ENCODE results near the gene ELAPOR2. TPM values are rescaled to one million over a fixed set of nuclear protein-coding genes. Genes with fewer than 3 reads are reported as not detected.

ELAPOR2 gene
- total RNA-seq, 2 donors from 2014 or later: 6.0 to 15.5 TPM

DNA sequence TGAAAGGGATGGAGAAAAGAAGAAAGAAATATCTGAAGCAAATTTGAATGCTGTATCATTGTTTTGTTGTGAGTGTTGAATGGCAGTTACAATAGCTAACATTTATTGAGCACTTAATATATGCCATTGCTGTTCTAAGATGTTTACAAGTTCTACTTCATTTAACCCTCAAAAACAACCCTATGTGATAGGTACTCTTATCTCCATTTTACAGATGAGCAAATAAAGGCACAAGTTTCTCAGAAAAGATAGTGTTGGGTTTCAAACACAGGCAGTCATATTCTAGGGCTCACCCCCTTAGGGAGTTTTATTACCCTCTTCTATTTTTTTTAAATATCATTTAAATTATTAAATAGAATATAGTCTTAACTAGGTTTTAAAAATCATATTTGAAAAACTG is 8.3 kb upstream of the ELAPOR2 start:
- H3K9me3 ChIP-seq: no peaks in the 10 kb centered on the region
- H3K36me3 ChIP-seq (replicated peaks in 1 of 2; ENCODE audit: insufficient read depth in 1 of 2, low read depth in 2 of 2): no peaks in the 10 kb centered on the region
- no peaks in the 10 kb centered on the region for H3K27me3 ChIP-seq
- DNase-seq (no peak), ATAC-seq (no peak)
- no peaks in the 10 kb centered on the region for H3K4me1 ChIP-seq
- intact Hi-C loops (cut with DNase I): no loop called here
- no peak overlapping the region for H3K27ac ChIP-seq
- no peak for TF ChIP-seq POLR2A (IDR thresholded peaks at IDR 0.05)
- TF ChIP-seq, protein P1, sequence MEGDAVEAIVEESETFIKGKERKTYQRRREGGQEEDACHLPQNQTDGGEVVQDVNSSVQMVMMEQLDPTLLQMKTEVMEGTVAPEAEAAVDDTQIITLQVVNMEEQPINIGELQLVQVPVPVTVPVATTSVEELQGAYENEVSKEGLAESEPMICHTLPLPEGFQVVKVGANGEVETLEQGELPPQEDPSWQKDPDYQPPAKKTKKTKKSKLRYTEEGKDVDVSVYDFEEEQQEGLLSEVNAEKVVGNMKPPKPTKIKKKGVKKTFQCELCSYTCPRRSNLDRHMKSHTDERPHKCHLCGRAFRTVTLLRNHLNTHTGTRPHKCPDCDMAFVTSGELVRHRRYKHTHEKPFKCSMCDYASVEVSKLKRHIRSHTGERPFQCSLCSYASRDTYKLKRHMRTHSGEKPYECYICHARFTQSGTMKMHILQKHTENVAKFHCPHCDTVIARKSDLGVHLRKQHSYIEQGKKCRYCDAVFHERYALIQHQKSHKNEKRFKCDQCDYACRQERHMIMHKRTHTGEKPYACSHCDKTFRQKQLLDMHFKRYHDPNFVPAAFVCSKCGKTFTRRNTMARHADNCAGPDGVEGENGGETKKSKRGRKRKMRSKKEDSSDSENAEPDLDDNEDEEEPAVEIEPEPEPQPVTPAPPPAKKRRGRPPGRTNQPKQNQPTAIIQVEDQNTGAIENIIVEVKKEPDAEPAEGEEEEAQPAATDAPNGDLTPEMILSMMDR (IDR thresholded peaks at IDR 0.05): no peak
- H3K4me3 ChIP-seq: no peak overlapping the region

DNA sequence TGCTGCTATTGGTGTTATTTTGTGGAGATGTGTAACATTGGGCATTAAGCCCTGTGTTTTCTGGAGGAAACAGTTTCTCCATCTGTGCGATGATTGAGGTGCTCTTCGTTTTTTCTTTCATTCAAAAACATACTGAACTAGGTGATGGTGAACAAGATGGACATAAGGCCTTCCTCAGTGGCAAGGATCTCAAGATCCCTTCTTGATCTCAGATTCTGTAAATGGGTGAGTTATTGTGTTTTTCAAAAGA is 759 bp upstream of the ELAPOR2 start:
- H3K4me3 ChIP-seq: peak overlapping the region in 1 of 2 donors; percentile 10
- intact Hi-C loops (cut with DNase I): no loop called here
- H3K4me1 ChIP-seq: peaks cover 7% of the 10 kb centered on the region
- TF ChIP-seq, protein P1 (IDR thresholded peaks at IDR 0.05): no peak
- 68% methylated on average over 2 of the region's 2 CpGs for WGBS, 2 donors
- DNase-seq (no peak), ATAC-seq (no peak)
- no peaks in the 10 kb centered on the region for H3K36me3 ChIP-seq (replicated peaks in 1 of 2; ENCODE audit: insufficient read depth in 1 of 2, low read depth in 2 of 2)
- H3K27me3 ChIP-seq: no peaks in the 10 kb centered on the region
- H3K27ac ChIP-seq: peak overlapping the region in 2 of 4 donors; percentile 6 to 69
- no peaks in the 10 kb centered on the region for H3K9me3 ChIP-seq

DNA sequence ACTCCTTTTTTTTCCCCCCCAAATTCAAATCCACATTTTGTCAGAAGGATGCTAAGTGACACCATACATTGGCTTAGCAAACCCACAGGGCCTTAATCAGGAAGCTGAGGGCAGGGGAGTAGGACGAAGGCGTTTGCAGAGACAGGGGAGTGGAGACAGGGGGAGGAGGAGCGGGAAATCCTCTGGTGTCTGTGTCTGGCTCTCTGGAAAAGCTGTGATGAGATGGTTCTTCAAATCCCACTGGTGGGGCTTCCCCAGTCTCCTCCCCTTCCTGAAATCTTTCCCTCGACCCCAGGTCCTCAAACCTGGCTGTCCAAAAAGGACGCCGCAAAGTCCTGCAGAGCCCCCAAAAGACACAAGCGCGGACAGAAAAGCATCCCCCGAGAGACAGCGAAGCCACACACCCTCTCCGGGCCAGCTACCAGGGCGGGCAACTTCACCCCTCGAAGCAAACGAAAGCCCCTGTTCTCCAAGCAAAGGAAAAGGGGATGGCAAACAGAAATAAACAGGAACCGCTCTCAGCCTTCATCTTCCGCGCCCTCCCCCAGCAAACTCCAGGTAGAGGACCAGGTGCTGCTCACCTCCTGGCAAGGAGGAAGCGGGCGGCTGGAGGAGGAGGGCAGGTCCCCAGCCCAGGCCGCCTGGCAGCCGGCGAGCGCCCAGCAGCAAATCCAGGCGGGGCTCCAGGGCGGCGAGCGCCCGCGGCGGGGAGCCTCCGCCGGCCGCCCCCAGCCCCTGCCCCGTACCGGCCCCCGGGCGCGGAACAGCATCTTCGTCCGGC is 520 bp downstream of the ELAPOR2 start:
- peak; percentile 28 to 57 (median 40) for DNase-seq
- Histone ChIP-seq H3K27me3 (no peaks in the 10 kb centered on the region), H3K9me3 (no peaks in the 10 kb centered on the region), H3K4me3 (peak overlapping the region; percentile 18 to 25), H3K36me3 (replicated peaks in 1 of 2; ENCODE audit: insufficient read depth in 1 of 2, low read depth in 2 of 2) (no peaks in the 10 kb centered on the region), H3K4me1 (peaks cover 7% of the 10 kb centered on the region), H3K27ac (peak overlapping the region; percentile 21 to 69 (median 62))
- TF ChIP-seq POLR2A (IDR thresholded peaks at IDR 0.05): no peak
- TF ChIP-seq, protein P1 (IDR thresholded peaks at IDR 0.05): no peak
- peak; percentile 64 for ATAC-seq
- WGBS, 2 donors: 0 to 5% methylated on average over 14 to 40 of the region's 40 CpGs
- intact Hi-C loops (cut with DNase I): no loop called here

DNA sequence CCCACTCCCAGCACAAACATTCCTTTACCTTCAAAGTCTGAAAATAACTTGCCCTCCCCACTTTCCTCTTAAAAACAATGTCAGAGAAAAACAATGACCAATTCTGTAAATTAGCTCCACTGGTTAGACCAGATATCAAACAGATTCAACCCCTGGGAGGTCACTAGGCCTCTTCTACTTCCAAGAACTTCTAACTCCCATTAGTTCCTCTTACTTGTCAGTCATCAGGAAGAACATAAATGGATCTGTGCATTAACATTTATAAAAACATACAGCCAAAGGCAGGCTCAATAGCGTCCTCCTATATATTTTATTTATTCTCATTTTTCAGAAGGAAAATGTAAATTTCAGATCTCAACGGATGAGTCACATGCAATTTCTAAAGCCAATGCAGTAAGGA is 2.2 kb downstream of the ELAPOR2 start:
- H3K27ac ChIP-seq: no peak overlapping the region
- H3K4me1 ChIP-seq: peaks cover 7% of the 10 kb centered on the region
- 77 to 89% methylated on average over 2 of the region's 2 CpGs for WGBS, 2 donors
- H3K4me3 ChIP-seq: no peak overlapping the region
- no peaks in the 10 kb centered on the region for H3K27me3 ChIP-seq
- ATAC-seq: no peak
- no peaks in the 10 kb centered on the region for H3K9me3 ChIP-seq
- TF ChIP-seq, protein P1 (IDR thresholded peaks at IDR 0.05): no peak
- TF ChIP-seq POLR2A (IDR thresholded peaks at IDR 0.05): no peak
- intact Hi-C loops (cut with DNase I): no loop called here
- H3K36me3 ChIP-seq (replicated peaks in 1 of 2; ENCODE audit: insufficient read depth in 1 of 2, low read depth in 2 of 2): no peaks in the 10 kb centered on the region
- DNase-seq: no peak

DNA sequence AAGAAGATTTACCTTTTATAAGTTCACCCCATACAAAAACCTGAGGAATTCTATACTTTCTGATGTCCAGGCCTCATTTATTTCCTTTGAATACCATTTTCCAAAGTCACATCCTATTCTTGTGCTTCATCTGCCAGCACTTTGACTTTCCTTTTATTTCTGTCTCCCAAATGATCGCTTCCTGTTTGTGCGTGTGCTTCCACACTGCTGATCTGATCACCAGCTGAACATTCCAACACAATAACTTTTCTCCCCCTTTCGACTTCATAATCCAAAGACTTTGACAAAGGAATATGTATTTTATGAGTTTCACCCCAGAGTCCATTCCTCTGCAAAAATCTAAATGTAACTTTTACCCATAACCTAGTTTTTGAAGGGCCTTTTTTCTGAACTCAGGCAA is 3.1 kb downstream of the ELAPOR2 start:
- TF ChIP-seq, protein P1 (IDR thresholded peaks at IDR 0.05): no peak
- no peak for TF ChIP-seq POLR2A (IDR thresholded peaks at IDR 0.05)
- Histone ChIP-seq H3K36me3 (replicated peaks in 1 of 2; ENCODE audit: insufficient read depth in 1 of 2, low read depth in 2 of 2) (no peaks in the 10 kb centered on the region), H3K27me3 (no peaks in the 10 kb centered on the region), H3K4me1 (peaks cover 7% of the 10 kb centered on the region), H3K9me3 (no peaks in the 10 kb centered on the region), H3K27ac (no peak overlapping the region), H3K4me3 (no peak overlapping the region)
- ATAC-seq (no peak), DNase-seq (no peak)
- intact Hi-C loops (cut with DNase I): no loop called here
- 73 to 80% methylated on average over 3 of the region's 3 CpGs for WGBS, 2 donors
